Gastrocnemius medialis (tissue), 4 donors: Measurements from ENCODE around the gene C19orf85. TPM values are rescaled to one million over a fixed set of nuclear protein-coding genes. Genes with fewer than 3 reads are reported as not detected.
"Not testable (repeated sequence)": the region's sequence is repeated elsewhere in the genome, so short reads cannot be mapped to it uniquely, and the experiment has no call there.

ENCODE experiments used
- ATAC-seq, 2 donors: fragments of 150-250 bp; one replicate each; pipeline ENCODE4 v1.9.1; 2016
- DNase-seq, 2 donors: peaks; one replicate each; pipeline ENCODE4 v3.0.0-alpha.2; 2019
- H3K27ac ChIP-seq, 4 donors: fragments of 200-600 bp; sonication (generic); 1 replicate in 1 of 4; 2 replicates in 3 of 4; pipeline ENCODE4 v1.5.1; 2016 to 2018; ENCODE audit warnings: mild to moderate bottlenecking in 2 of 4, moderate library complexity in 1 of 4
- H3K27me3 ChIP-seq, 3 donors: fragments of 200-600 bp; sonication (generic) in 2 of 3; 1 replicate in 1 of 3; 2 replicates in 2 of 3; pipeline versions ENCODE4 v1.5.1 to v1.6.0; 2016 to 2019; ENCODE audit warnings: mild to moderate bottlenecking in 1 of 3, moderate library complexity in 1 of 3
- H3K36me3 ChIP-seq, 2 donors: fragments of 200-600 bp; sonication (generic) in 1 of 2; one replicate each; pipeline ENCODE4 v1.5.1; 2017 to 2018
- H3K4me1 ChIP-seq, 2 donors: fragments of 200-600 bp; sonication (generic) in 1 of 2; one replicate each; pipeline ENCODE4 v1.5.1; 2016 to 2017; ENCODE audit warnings: mild to moderate bottlenecking in 2 of 2
- H3K4me3 ChIP-seq, 4 donors: fragments of 200-600 bp; sonication (generic) in 3 of 4; 1 replicate in 1 of 4; 2 replicates in 3 of 4; pipeline ENCODE4 v1.5.1; 2016 to 2019; ENCODE audit warnings: mild to moderate bottlenecking in 2 of 4
- H3K9me3 ChIP-seq, 3 donors: fragments of 200-600 bp; sonication (generic) in 2 of 3; 1 replicate in 1 of 3; 2 replicates in 2 of 3; pipeline ENCODE4 v1.5.1; 2016 to 2019
- CTCF ChIP-seq, 5 experiments: fragments of 450-650 bp in 3 of 5; fragments of 200-600 bp in 2 of 5; sonication (generic) in 2 of 5; IDR thresholded peaks in 4 of 5; conservative IDR thresholded peaks in 1 of 5; 1 replicate in 4 of 5; 2 replicates in 1 of 5; pipeline ENCODE4 v1.5.1; 2016 to 2019; ENCODE audit warnings: antibody characterized with exemption in 5 of 5, mild to moderate bottlenecking in 3 of 5, moderate library complexity in 3 of 5
- POLR2A ChIP-seq, 2 donors: fragments of 450-650 bp; IDR thresholded peaks; one replicate each; pipeline ENCODE4 v1.6.1; 2017; ENCODE audit warnings: antibody characterized with exemption in 2 of 2, mild to moderate bottlenecking in 2 of 2, moderate library complexity in 2 of 2
- in situ Hi-C, 4 donors: fragments of 200-750 bp; cut with MboI; loops; one replicate each; pipeline versions ENCODE4 v1.15.0 to v1.8.0; 2017; ENCODE audit warnings: low sequenced_read_pairs in 4 of 4
- intact Hi-C: fragments of 100-400 bp; cut with DNase I; formaldehyde crosslinking; loops from one replicate; pipeline ENCODE4 v1.15.1; 2023; ENCODE audit warnings: low total_unique reads
- total RNA-seq, 4 donors: library from RNA; depleted of rRNA; stranded (reverse); fragments of >200 nt; gene quantifications; one replicate each; pipeline versions ENCODE4 v1.1.0 to v1.2.3, GENCODE V29; 2016

The C19orf85 gene
- total RNA-seq, 4 donors from 2014 or later, result not detected

GRCh38 chr19:55431183-55431582, 33.4 kb downstream of the C19orf85 start:
- H3K27me3 ChIP-seq, result peaks cover 58 to 60% (median 58%) of the 10 kb centered on the region in 3 donors
- H3K9me3 ChIP-seq, result no peaks in the 10 kb centered on the region
- H3K4me3 ChIP-seq, result no peak overlapping the region
- no peak overlapping the region for H3K27ac ChIP-seq
- no peaks in the 10 kb centered on the region for H3K4me1 ChIP-seq
- DNase-seq, result no peak
- H3K36me3 ChIP-seq, result no peaks in the 10 kb centered on the region
- intact Hi-C loops, result no loop called here
- in situ Hi-C loops, result no loop called here
- no peak for TF ChIP-seq POLR2A (IDR thresholded peaks at IDR 0.05)
- TF ChIP-seq CTCF (IDR thresholded peaks at IDR 0.05 in 4 of 5, conservative IDR thresholded peaks at IDR 0.05 in 1 of 5), result no peak
- no peak for ATAC-seq

- H3K9me3 ChIP-seq, result no peaks in the 10 kb centered on the region
- H3K27me3 ChIP-seq, result peaks cover 27 to 49% (median 37%) of the 10 kb centered on the region in 3 donors
- no peak overlapping the region for H3K27ac ChIP-seq
- H3K4me3 ChIP-seq, result no peak overlapping the region
- no peaks in the 10 kb centered on the region for H3K36me3 ChIP-seq
- H3K4me1 ChIP-seq, result no peaks in the 10 kb centered on the region
- in situ Hi-C loops (no loop called here), intact Hi-C loops (no loop called here)
- TF ChIP-seq POLR2A (IDR thresholded peaks at IDR 0.05) (no peak), CTCF (IDR thresholded peaks at IDR 0.05 in 4 of 5, conservative IDR thresholded peaks at IDR 0.05 in 1 of 5) (no peak)
- DNase-seq, result no peak
- no peak for ATAC-seq
Measured at GRCh38 chr19:55426042-55426441, 38.5 kb downstream of the C19orf85 start.

- TF ChIP-seq POLR2A (IDR thresholded peaks at IDR 0.05) (no peak), CTCF (IDR thresholded peaks at IDR 0.05 in 4 of 5, conservative IDR thresholded peaks at IDR 0.05 in 1 of 5) (no peak)
- ATAC-seq (no peak), DNase-seq (no peak)
- Histone ChIP-seq H3K27ac (no peak overlapping the region), H3K4me1 (no peaks in the 10 kb centered on the region), H3K4me3 (no peak overlapping the region), H3K9me3 (no peaks in the 10 kb centered on the region), H3K27me3 (peaks cover 14 to 35% (median 26%) of the 10 kb centered on the region in 3 donors), H3K36me3 (no peaks in the 10 kb centered on the region)
- intact Hi-C loops, result no loop called here
- in situ Hi-C loops, result loop anchor here in 1 of 4 donors (25.0 kb wide), 2 partner anchors 137 to 287 kb away; partner anchors contain the start of genes BRSK1, HSPBP1 and TNNT1
Measured at GRCh38 chr19:55424518-55424917, 40.0 kb downstream of the C19orf85 start.

- Histone ChIP-seq H3K4me3 (no peak overlapping the region), H3K4me1 (no peaks in the 10 kb centered on the region), H3K27me3 (peaks cover 11 to 25% (median 19%) of the 10 kb centered on the region in 3 donors), H3K9me3 (no peaks in the 10 kb centered on the region), H3K36me3 (no peaks in the 10 kb centered on the region), H3K27ac (no peak overlapping the region)
- DNase-seq, result no peak
- in situ Hi-C loops, result loop anchor here in 1 of 4 donors (25.0 kb wide), 2 partner anchors 136 to 286 kb away; partner anchors contain the start of genes BRSK1, HSPBP1 and TNNT1
- intact Hi-C loops, result no loop called here
- ATAC-seq, result no peak
- TF ChIP-seq POLR2A (IDR thresholded peaks at IDR 0.05), result no peak
- TF ChIP-seq CTCF (IDR thresholded peaks at IDR 0.05 in 4 of 5, conservative IDR thresholded peaks at IDR 0.05 in 1 of 5), result no peak
Measured at GRCh38 chr19:55423225-55424005, 41.1 kb downstream of the C19orf85 start.

- in situ Hi-C loops, result loop anchor here in 1 of 4 donors (25.0 kb wide), 2 partner anchors 134 to 284 kb away; partner anchors contain the start of genes BRSK1, HSPBP1 and TNNT1
- ATAC-seq, H3K4me3 ChIP-seq, H3K27ac ChIP-seq, intact Hi-C loops, H3K36me3 ChIP-seq, H3K9me3 ChIP-seq, H3K4me1 ChIP-seq, DNase-seq: not testable (repeated sequence)
- H3K27me3 ChIP-seq, result peaks cover 15 to 22% (median 18%) of the 10 kb centered on the region in 3 donors
Measured at GRCh38 chr19:55421281-55421680, 43.3 kb downstream of the C19orf85 start.
